Stimulated activated CD4-positive, alpha-beta T cell treated with anti-CD3 and anti-CD28 coated beads, Interleukin-2, amount 100 ng/mL, for 48 hours (primary cell): ENCODE measurements around the gene DNAJC5.
A peak's percentile ranks its signal among the peaks of the same experiment; 100 is the strongest.
"Not testable (repeated sequence)": the region's sequence is repeated elsewhere in the genome, so short reads cannot be mapped to it uniquely, and the experiment has no call there.

ENCODE experiments used
- DNase-seq, 2 donors: peaks; one replicate each; pipeline ENCODE4 v3.0.0-alpha.2; 2020

The DNAJC5 gene

DNA sequence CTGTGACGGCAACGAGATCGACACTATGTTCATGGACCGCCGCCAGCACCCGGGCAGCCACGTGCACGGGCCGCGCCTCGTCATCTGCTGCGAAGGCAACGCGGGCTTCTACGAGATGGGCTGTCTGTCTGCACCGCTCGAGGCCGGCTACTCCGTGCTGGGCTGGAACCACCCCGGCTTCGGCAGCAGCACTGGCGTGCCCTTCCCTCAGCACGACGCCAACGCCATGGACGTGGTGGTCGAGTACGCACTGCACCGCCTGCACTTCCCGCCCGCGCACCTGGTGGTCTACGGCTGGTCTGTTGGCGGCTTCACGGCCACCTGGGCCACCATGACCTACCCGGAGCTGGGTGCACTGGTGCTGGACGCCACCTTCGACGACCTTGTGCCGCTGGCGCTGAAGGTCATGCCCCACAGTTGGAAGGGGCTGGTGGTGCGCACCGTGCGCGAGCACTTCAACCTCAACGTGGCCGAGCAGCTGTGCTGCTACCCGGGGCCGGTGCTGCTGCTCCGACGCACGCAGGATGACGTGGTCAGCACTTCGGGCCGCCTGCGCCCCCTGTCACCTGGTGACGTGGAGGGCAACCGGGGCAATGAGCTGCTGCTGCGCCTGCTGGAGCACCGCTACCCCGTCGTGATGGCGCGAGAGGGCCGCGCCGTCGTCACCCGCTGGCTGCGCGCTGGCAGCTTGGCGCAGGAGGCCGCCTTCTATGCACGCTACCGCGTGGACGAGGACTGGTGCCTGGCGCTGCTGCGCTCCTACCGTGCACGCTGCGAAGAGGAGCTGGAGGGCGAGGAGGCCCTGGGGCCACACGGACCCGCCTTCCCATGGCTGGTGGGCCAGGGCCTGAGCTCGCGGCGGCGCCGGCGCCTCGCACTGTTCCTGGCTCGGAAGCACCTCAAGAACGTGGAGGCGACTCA, 32.7 kb upstream of the DNAJC5 start:
- no peak for DNase-seq

DNA sequence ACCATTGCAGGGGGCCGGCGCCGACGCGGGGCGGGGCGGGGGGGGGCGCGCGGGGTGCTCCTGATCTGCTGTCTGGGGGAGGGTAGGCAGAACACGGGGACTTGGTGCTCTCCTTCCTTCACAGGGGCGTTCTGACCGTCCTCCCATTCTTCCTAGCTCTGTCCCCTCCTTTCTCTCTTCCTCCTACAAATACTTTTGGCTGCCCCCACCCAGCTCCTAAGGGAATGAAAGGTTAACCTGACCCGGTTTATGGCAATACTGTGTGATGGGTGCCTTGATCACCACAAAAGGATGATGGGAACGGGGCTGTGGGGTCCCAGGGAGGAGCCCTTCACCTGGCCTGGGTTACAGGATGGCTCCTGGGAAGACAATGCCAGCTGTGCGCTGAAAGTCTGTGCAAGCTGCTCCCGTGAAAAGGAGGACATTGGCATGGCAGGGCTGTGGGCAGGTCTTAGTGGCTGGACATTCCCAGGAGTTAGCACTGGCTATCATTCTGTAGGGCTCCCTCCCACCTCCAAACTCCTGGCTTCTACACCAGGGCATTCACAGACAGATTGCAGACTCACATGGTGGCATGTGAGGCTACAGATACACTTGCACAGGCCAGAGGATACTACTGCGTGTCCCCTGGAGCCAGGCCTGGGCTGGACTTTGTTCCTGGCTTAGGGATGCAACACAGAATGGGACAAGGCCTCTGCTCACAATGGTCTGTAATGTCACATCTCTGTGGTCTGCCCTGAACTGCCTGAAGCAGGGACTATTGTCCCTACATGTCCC, 31.7 kb upstream of the DNAJC5 start:
- DNase-seq = no peak

DNA sequence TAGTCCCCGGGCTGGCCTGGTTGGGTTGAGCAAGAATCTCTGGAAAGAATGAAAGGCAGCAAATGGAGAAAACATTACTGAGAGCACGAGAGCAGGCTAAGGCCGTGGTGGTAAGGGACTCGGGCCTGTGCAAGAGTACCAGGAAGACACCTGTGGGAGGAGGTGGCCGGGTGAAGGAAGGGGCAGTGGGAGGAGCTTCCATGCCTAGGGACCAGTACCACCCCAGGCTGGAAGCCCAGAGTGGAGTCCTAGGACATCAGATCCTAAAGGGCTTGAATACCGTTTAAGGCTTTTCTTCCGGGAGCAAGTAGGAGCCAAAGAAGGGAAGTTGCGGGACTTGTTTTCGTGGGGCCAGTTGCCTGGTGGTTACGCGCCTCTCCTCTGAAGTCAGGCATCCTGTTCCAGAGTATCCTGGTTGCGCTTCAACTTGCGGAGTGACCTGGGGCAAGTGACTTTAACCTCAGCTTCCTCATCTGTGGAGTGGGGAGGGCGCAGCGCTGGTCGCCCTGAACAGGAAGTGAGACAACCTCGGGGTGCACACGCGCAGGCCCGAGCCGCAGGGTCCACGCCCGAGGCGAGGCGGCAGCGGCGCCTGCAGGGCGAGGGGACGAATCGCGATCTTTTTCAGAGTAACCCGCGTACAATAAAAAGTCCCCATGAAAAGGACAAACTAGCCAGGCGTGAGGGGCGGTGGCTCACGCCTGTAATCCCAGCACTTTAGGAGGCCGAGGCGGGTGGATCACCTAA, 31.0 kb upstream of the DNAJC5 start:
- DNase-seq = peak; percentile 65 to 66

DNA sequence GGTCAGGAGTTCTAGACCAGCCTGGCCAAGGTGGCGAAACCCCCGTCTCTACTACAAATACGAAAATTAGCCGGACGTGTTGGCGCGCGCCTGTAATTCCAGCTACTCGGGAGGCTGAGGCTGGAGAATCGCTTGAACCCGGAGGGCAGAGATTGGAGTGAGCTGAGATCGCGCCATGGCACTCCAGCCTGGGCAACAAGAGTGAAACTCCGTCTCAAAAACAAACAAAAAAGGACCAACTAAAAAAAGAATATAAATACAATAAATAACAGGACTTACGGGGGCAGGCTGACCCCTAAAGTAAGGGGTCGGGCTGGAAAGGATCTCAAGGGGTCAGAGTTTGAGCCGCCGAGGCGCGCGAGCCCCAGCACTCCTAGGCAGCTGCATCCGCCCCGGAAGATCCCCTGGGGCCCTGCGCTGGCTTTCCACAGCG, 30.4 kb upstream of the DNAJC5 start:
- no peak for DNase-seq

DNA sequence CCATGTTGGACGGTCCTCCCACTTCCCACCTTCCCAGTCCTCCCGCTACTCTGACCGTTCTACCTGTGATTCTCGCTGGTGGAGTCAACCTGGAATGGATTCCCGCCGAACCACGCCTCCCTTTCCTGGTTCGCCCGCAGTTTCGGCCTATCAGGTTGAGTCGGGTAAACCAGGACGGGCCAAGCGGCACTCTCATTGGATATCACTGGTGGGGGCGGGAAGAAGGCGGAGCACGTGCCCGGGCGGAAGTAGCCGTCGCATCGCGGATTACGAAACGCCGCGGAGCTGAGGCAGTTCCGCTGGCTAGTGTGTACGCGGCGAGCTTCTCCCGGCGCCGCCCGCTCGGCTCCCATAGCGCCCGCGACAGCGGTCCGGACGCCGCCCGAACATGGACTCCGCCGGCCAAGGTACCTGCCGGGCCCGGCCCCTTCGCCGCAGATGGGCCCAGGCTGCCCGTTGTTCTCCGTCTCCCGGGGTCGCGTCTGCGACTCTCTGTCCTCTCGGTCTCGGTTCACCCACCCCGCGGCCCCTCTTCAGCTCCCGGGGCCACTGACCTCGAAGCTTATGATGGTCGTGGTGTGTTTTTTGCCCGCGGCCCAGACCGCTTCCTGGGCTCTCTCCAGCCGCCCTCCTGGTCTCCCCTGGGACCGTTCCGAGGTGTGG, 29.8 kb upstream of the DNAJC5 start, which contains the start of gene TPD52L2:
Gene TPD52L2 (plus strand): TSS at position 293 of the 663 bp plus-strand sequence. CDS start 96 bp downstream, at position 389.
- DNase-seq = peak; percentile 95 to 96

DNA sequence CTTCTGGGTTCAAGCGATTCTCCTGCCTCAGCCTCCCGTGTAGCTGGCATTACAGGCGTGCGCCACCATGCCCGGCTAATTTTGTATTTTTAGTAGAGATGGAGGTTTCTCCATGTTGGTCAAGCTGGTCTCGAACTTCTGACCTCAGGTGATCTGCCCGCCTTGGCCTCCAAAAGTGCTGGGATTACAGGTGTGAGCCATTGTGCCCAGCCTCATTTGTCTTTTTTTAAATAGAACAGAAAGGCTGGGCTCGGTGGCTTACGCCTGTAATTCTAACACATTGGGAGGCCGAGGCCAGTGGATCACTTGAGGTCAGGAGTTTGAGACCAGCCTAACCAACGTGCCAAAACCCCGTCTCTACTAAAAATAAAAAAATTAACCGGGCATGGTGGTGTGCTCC, 27.9 kb upstream of the DNAJC5 start:
- not testable (repeated sequence) for DNase-seq

DNA sequence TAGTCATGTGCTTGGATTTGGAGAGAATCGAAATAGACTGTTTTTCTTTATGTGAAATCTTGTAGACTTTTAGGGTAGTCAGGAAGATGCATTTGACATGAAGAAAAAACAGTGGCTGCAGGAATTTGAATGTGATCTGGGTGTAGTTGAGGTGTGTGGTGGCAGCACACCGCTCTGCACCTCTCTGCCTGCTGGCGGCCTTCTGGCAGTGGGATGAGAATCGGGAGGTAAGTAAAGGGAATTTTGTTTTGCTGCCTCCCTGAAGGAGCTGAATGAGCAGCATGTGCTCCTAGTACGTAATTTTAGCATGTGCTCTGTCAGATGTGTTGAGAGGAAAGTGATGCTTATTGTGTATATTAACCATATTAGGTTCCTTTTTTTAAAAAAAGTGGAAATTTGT, 26.7 kb upstream of the DNAJC5 start:
- no peak for DNase-seq

DNA sequence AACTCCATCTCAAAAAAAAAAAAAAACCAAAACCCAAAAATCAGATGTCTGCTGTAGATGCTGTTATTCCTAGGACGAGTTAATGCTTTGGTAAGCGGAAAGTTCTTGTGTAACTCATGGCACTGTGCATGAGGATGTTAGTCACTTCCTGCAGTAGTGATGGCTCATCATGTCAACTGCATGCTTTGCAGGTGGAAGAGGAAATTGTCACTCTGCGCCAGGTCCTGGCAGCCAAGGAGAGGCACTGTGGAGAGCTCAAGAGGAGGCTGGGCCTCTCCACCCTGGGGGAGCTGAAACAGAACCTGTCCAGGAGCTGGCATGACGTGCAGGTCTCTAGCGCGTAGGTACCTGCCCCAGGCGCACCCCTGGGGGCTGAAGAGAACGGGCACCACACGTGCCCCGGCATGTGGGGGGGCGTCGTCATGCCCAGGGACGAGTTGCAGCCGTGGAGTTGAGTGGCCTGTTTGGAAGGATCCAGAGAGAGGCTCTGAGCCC, 21.4 kb upstream of the DNAJC5 start:
- peak in 1 of 2 donors; percentile 53 for DNase-seq

DNA sequence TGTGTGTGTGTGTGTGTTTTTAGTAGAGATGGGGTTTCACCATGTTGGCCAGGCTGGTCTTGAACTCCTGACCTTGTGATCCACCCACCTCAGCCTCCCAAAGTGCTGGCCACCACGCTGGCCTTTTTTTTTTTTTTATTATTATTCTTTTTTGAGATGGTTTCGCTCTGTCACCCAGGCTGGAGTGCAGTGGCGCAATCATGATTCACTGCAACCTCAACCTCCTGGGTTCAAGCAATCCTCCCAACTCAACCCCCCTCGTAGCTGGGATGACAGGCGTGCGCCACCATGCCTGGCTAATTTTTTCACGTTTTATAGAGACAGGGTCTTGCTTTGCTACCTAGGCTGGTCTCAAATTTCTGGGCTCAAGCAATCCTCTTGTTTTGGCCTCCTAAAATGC, 20.7 kb upstream of the DNAJC5 start:
- not testable (repeated sequence) for DNase-seq

DNA sequence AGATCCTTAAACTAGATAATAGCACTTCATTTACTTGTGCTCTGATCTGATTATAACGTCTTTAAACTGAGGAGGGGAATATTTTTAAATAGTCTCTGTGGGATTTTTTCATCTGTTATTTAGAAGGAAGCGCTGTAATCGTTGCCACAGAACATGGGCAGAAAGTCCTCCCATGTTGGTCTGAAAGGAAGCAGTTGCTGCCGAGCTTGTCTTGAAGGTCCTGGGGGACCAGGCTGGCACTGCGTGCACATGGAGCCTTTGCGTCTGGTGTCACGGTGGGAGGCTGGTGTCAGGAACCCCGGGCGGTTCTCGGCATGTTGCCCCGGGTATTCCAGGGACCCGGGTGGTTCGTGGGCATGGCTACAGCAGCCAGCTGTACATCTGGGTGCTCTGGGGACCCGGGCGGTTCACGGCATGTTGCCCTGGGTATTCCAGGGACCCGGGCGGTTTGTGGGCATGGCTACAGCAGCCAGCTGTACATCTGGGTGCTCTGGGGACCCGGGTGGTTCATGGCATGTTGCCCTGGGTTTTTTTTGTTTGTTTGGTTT, 18.4 kb upstream of the DNAJC5 start:
- no peak for DNase-seq

DNA sequence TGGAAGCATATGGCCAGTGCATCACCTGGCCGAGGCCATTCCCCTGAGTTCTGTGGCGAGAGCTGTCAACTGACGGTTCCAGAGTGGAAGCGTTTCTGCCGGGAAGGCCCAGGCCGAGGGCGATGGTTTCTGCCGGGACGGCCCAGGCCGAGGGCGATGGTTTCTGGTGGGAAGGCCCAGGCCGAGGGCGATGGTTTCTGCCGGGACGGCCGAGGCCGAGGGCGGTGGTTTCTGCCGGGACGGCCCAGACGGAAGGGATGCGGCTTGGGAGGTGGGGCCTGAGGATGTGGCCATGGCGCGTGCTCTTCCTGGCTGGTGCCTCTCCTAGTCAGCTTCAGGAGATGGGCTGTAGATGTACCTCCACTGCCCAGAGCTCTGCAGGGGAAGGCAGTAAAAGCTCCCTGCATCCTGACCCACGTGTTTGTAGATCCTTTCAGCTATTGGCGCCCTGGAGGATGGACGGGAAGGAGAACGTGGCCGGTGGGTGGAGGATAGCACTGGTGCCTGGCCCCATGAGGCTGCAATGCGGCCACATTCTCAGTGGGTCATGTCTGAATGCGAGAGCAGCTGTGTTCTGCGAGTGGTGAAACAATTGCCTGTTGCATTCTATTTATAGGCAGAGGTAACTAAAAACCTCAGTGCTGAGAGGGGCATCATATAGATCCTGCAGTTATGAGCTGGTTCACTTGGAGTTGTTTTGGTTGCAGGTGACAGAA, 17.0 kb upstream of the DNAJC5 start:
- DNase-seq = no peak

DNA sequence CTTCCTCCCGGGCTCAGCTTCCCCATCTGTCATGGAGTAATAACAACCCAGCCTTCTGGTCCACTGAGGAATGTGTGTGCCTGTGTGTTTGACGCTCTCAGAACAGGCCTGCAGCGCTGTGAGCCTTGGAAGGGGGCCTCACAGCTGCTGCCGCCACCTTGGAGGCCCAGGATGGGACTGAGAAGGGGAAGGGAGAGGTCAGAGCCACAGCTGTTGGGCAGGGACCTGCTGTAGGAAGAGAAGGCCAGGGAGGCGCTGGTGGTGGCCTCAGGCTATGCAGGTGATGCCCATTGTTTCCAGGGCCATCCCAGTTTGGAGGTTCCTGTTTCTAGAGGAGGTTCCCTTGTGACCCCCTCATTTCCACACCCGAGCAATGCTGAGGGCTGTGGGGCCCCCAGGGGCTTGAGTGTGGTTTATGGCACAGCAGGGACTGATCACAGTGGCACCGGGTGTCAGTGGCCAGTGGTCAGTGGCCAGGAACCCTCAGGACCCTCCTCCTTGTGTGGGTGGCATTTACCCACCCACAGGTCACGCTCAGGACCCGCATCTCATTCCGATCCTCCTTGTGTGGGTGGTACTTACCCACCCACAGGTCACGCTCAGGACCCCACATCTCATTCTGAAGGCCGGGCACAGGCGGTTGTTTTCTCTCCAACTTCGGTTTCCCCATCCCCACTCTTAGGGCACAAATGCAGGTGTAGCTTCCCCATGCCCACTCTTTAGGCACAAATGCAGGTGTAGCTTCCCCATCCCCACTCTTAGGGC, 15.8 kb upstream of the DNAJC5 start:
- no peak for DNase-seq

DNA sequence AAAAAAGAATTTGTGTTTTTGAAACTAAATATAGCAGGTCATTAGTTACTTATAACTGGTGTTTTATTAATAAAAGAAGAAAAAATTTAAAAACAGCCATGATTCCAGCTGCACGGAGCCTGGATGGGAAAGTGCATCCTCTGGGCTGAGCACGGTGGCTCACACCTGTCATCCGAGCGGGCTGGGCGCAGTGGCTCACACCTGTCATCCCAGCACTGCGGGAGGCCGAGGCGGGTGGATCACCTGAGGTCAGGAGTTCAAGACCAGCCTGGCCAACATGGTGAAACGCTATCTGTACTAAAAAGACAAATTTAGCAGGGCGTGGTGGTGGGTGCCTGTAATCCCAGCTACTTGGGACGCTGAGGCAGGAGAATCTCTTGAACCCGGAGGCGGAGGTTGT, 14.0 kb upstream of the DNAJC5 start:
- not testable (repeated sequence) for DNase-seq

DNA sequence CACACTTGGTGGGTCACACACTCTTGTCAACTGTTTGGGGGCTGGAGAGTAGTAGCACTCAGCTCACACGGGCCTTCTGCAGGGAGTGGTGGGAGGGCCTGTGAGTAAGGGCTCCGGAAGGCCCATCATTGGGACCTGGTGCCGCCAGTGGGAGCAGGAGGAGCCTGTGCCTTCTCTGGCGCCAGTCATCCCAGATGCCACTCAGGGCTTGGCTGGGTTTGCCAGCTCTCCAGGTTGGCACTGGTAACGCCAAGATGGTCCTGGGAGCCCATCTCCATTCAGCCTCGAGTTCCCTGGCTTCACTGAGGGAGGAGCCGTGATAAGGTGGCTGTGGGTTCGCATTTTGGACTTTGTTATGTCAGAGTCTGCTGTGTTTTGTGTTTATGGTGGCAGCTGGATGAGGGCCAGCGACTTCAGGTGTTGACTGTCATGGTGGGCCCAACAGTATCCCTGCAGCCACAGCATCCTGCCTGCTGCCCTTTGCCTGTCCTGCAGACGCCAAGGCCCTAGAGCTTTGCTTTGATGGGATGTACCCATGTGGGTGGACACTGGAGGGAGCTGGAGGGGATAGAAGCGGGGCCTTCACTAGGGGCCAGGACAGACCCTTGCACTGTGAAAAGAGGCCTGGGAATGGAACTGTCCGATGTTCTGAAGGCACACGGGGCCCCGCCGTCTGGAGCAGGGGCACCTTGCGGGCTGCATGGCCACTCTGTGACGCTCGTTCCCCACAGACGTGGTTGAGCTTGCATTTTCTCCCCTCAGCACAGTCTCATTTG, 13.3 kb upstream of the DNAJC5 start:
- DNase-seq = no peak

DNA sequence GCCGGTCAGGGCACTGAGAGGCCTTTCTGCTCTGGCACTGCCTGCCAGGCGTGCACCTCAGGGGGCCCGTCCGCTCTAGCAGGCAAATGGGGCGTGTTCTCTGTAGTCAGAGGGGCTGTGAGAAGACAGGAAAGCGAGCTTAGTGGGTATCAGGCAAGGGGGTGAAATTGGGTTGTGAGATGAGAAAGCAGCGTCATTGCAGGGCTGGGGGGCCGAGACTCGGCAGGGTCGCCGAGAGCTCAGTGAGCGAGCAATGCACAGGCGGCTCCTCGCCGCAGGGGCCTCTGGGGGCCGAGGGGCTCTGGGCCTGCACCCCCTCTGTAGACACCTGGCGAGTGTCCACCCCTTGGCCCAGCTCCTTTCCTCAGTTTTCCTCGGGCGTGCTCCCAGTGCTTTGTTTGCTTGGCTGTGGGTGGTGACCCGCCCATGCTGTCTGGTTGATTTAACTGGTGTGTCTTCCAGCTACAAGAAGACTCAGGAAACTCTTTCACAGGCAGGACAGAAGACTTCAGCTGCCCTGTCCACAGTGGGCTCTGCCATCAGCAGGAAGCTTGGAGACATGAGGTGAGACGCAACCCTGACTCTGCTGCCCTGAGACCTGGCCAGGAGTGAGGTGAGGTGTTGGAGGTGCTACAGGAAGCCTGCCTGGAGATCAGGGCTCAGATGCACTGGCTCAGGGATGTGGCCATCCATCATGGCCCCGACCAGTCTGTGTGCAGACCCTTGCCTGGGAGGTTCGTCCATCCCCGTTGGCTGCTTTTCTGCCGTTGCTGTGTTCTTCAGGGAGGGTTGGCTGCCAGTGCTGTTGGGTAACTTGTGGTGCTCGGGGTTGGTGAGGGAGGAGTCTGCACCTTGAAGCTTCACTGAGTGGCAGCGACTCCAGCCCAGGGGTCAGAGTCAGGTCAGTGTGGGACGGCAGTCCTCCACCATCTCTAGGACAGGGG, 12.4 kb upstream of the DNAJC5 start:
- no peak for DNase-seq

DNA sequence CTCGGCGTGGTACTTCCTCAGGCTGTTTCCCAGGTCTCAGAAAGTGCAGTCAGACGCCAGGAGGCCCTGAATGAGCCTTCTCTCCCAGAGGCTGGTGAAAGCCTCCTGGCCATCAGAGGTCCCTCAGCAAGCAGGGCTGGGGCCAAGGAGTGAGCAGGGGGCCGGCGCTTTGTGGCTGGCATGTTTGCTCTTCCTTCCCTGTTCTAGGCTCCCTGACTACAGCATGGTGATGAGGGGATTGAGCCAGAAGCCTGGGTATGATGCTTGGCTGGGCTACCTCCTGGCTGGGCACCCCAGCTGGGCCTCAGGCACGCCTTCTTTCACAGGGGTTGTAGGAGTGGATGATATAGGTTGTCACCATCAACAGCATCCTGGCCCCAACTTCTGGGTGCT, 11.7 kb upstream of the DNAJC5 start:
- DNase-seq = no peak

DNA sequence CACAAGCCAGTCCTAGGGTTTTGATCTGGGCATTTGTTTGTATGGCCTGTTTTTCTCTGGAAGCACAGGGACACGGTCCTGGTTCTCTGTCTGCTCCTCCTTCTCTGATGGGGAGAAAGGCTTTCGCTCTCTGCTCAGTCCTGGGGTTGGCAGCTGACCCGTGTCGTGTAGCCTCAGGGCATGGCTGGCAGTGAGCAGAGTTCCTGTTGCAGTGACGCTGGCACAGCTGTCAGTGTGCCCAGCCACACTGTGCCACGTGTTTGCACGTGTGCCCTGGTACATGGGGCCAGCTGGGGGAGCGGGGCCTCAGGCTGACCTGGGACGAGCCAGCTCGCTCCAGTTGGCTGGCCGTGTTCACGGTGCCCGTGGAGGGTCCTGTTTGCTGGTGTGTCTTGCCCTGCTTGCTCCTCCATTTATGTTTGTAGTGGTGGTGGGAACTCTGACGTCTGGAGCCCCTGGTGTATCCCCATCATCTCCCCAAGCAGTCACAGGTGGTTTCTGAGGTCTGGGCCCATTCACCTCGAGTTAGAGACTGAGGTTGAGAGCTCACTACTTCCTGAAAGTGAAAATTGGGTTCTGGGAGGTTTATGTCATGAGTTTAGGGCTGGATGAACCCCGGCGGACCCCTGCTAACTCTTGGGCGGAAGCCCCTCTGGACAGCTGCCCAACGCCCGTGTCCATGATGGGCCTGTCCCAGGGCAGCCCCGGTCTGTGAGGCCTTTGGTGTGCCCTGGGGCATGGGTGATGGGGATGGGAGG, 10.2 kb upstream of the DNAJC5 start:
- no peak for DNase-seq
